Activated CD8-positive, alpha-beta T cell treated with anti-CD3 and anti-CD28 coated beads, Interleukin-2, amount 10 ng/mL, durations not matched to agents 7 days and 5 days (primary cell): ENCODE data around the gene SGSH. TPM values are rescaled to one million over a fixed set of nuclear protein-coding genes. Genes with fewer than 3 reads are reported as not detected.
A peak's percentile ranks its signal among the peaks of the same experiment; 100 is the strongest.

Experiments used
- ATAC-seq: fragments of 150-1000 bp; cut with Tn5 transposase; one replicate; pipeline ENCODE4 v1.10.0; 2021; ENCODE audit warnings: moderate library complexity
- CTCF ChIA-PET: fragments of 350-600 bp; sonication (Branson Sonifier 250); formaldehyde crosslinking; loops from one replicate; lab custom pipeline; 2021; ENCODE audit warnings: antibody characterized with exemption; lab: Charles Lee
- POLR2A ChIA-PET: fragments of 350-600 bp; sonication (Branson Sonifier 250); formaldehyde crosslinking; loops from one replicate; lab custom pipeline; 2021; ENCODE audit warnings: antibody characterized with exemption; lab: Charles Lee
- DNase-seq: peaks from one replicate; pipeline ENCODE4 v3.0.0-alpha.2; 2020
- H3K27ac Mint-ChIP-seq: one replicate; pipeline ENCODE4 v1.8.0; 2021; ENCODE audit warnings: mild to moderate bottlenecking, mixed read lengths
- H3K27me3 Mint-ChIP-seq: one replicate; pipeline ENCODE4 v1.8.0; 2021; ENCODE audit warnings: low read depth, mixed read lengths
- H3K36me3 Mint-ChIP-seq: one replicate; pipeline ENCODE4 v1.8.0; 2021; ENCODE audit warnings: low read depth, mixed read lengths
- H3K4me1 Mint-ChIP-seq: one replicate; pipeline ENCODE4 v1.8.0; 2021; ENCODE audit warnings: low read depth, mixed read lengths
- H3K4me3 Mint-ChIP-seq: one replicate; pipeline ENCODE4 v1.8.0; 2021; ENCODE audit warnings: mild to moderate bottlenecking, mixed read lengths
- H3K9me3 Mint-ChIP-seq: one replicate; pipeline ENCODE4 v1.8.0; 2022; ENCODE audit warnings: mixed read lengths; ENCODE audit not compliant: insufficient read depth
- total RNA-seq, 2 experiments: library from RNA; stranded (reverse); gene quantifications; one replicate each; pipeline ENCODE4 v1.2.3, GENCODE V29; 2021

The SGSH gene
- total RNA-seq, 2 experiments from 2014 or later = 6.9 to 8.2 TPM

DNA sequence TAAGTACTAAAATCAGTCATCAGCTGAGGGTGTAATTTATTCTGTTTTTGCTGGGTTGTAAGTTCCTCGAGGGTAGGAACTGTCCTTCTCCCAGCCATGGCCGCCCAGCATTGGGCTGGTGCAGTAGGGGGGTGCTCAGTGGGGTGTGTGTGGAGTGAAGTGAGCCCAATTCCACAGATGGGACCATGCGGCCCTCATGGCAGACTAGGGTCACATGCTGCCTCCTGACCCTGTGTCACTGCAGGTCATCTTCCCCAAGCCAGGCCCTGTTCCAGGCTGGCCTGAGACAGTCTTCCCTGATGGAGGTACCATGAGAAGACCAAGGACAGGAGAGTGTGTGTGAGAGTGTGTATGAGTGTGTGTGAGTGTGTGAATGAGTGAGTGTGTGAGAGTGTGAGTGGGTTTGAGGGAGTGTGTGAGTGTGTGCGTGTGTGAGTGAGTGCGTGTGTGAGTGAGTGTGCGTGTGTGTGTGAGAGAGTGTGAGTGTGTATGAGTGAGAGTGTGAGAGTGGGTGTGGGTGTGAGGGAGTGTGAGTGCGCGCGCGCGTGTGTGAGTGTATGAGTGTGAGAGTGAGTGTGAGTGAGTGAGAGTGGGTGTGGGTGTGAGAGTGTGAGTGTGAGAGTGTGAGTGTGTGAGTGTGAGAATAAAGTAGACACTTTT, 3.8 kb upstream of the SGSH start:
- H3K4me1 Mint-ChIP-seq = peaks cover 11% of the 10 kb centered on the region
- CTCF ChIA-PET = no interaction called here
- ATAC-seq = no peak
- no peak overlapping the region for H3K4me3 Mint-ChIP-seq
- peaks cover 3% of the 10 kb centered on the region for H3K27me3 Mint-ChIP-seq
- no peak for DNase-seq
- H3K9me3 Mint-ChIP-seq = no peaks in the 10 kb centered on the region
- no peaks in the 10 kb centered on the region for H3K36me3 Mint-ChIP-seq
- no peak overlapping the region for H3K27ac Mint-ChIP-seq
- POLR2A ChIA-PET = no interaction called here

GRCh38 chr17:80223142-80223815, 3.1 kb upstream of the SGSH start:
- ChIA-PET POLR2A (no interaction called here), CTCF (no interaction called here)
- Mint-ChIP-seq H3K27me3 (peaks cover 3% of the 10 kb centered on the region), H3K27ac (no peak overlapping the region), H3K9me3 (no peaks in the 10 kb centered on the region), H3K36me3 (no peaks in the 10 kb centered on the region), H3K4me3 (no peak overlapping the region), H3K4me1 (peaks cover 17% of the 10 kb centered on the region)
- ATAC-seq (no peak), DNase-seq (no peak)

DNA sequence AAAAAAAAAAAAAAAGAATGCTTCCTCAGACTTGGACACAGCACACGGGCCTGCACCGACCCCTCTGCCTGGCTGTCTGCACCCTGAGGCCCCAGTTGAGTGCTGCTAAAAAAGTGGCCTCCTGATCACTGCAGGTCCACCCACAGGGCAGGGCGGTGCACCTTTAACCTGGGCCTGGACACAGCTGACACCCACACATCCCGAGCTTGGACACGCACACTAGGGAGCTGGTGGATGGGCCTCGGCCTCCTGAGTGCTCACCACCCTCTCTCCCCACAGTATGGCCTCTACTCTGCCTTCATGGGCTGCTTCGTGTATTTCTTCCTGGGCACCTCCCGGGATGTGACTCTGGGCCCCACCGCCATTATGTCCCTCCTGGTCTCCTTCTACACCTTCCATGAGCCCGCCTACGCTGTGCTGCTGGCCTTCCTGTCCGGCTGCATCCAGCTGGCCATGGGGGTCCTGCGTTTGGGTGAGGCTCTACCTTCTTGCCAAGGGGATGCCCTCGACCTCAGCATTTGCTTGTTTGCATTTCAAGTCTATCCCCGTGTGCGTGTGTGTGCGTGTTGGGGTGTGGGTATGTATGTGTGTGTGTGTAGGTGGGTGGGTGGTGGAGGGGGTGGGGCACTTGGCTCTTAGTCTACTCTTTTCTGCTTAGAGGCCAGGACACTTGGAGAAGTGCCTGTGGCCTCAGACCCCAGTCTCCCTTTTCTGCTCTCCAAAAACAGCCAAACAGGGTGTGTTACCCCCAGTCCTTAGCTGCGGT, 2.4 kb upstream of the SGSH start:
- Mint-ChIP-seq H3K27ac (no peak overlapping the region), H3K4me1 (peaks cover 17% of the 10 kb centered on the region), H3K9me3 (no peaks in the 10 kb centered on the region), H3K27me3 (peaks cover 3% of the 10 kb centered on the region), H3K36me3 (no peaks in the 10 kb centered on the region), H3K4me3 (no peak overlapping the region)
- ChIA-PET CTCF (no interaction called here), POLR2A (interaction anchor here (0.6 kb wide), 1 partner anchor 10 kb away, joined by 3 read pairs; no protein-coding TSS in a partner anchor)
- no peak for DNase-seq
- ATAC-seq = no peak

DNA sequence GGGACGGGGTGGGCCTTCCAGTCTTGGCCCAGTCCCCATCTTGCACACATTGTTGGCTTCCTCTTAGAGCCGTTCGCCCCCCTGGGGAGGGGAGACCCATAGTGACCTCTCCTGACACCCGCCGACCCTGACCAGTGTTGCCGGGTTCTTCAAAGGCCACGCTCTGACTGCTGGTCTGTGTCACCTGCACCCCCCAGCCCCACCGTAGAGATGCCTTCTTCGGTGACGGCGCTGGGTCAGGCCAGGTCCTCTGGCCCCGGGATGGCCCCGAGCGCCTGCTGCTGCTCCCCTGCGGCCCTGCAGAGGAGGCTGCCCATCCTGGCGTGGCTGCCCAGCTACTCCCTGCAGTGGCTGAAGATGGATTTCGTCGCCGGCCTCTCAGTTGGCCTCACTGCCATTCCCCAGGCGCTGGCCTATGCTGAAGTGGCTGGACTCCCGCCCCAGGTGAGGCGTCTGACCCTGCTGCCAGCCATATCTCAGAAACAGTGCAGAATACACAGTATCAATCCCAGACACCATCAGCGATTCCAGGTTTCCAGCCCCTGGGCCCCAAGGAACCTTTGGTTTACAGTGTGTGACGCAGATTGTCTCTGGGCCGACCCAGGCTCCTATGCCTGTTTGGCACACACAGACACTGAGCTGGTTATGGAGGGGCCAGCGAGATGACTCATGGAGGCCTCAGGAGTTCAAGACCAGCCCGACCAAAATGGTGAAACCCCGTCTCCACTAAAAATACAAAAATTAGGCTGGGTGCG, 1.4 kb upstream of the SGSH start:
- H3K9me3 Mint-ChIP-seq = no peaks in the 10 kb centered on the region
- peaks cover 17% of the 10 kb centered on the region for H3K4me1 Mint-ChIP-seq
- DNase-seq (no peak), ATAC-seq (no peak)
- no peak overlapping the region for H3K27ac Mint-ChIP-seq
- H3K27me3 Mint-ChIP-seq = peaks cover 3% of the 10 kb centered on the region
- H3K36me3 Mint-ChIP-seq = no peaks in the 10 kb centered on the region
- CTCF ChIA-PET = no interaction called here
- POLR2A ChIA-PET = interaction anchor here (0.6 kb wide), 1 partner anchor 9 kb away, joined by 3 read pairs; no protein-coding TSS in a partner anchor
- peak overlapping the region; percentile 2 for H3K4me3 Mint-ChIP-seq

DNA sequence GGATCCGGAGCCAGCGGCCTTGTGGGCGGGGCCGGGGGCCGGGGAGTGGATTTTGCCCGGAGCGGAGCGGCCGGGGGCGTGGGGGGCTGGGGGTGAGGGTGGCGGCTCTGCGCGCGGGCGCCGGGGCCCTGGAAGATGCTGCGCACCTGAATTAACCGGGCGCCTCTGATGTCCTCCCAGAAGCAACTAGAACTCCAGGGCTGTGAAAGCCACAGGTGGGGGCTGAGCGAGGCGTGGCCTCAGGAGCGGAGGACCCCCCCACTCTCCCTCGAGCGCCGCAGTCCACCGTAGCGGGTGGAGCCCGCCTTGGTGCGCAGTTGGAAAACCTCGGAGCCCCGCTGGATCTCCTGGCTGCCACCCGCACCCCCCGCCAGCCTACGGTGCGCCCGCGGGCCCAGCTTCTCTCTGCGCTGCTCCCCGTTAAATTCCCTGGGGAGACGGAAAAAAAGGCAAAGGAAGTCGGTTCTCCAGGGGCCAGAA, 643 bp upstream of the SGSH start:
- ChIA-PET POLR2A (interaction anchor here (0.6 to 1.9 kb wide), 2 partner anchors 9 to 33 kb away, joined by 3 to 4 read pairs; no protein-coding TSS in a partner anchor), CTCF (no interaction called here)
- no peak overlapping the region for H3K27ac Mint-ChIP-seq
- H3K36me3 Mint-ChIP-seq = no peaks in the 10 kb centered on the region
- H3K27me3 Mint-ChIP-seq = peaks cover 3% of the 10 kb centered on the region
- H3K9me3 Mint-ChIP-seq = no peaks in the 10 kb centered on the region
- H3K4me3 Mint-ChIP-seq = peak overlapping the region; percentile 22
- ATAC-seq = no peak
- no peak for DNase-seq
- H3K4me1 Mint-ChIP-seq = peaks cover 17% of the 10 kb centered on the region

- no peaks in the 10 kb centered on the region for H3K9me3 Mint-ChIP-seq
- ATAC-seq (peak; percentile 45), DNase-seq (no peak)
- CTCF ChIA-PET = no interaction called here
- peak overlapping the region; percentile 79 for H3K4me3 Mint-ChIP-seq
- POLR2A ChIA-PET = interaction anchor here (0.7 to 1.9 kb wide), 6 partner anchors 10 to 235 kb away, joined by 3 to 6 read pairs (median 4); partner anchors contain the start of gene GAA
- H3K27ac Mint-ChIP-seq = peak overlapping the region; percentile 81
- H3K27me3 Mint-ChIP-seq = peaks cover 3% of the 10 kb centered on the region
- peaks cover 17% of the 10 kb centered on the region for H3K4me1 Mint-ChIP-seq
- H3K36me3 Mint-ChIP-seq = no peaks in the 10 kb centered on the region
These were observed 425 bp downstream of the SGSH start for GRCh38 chr17:80219763-80220053.

DNA sequence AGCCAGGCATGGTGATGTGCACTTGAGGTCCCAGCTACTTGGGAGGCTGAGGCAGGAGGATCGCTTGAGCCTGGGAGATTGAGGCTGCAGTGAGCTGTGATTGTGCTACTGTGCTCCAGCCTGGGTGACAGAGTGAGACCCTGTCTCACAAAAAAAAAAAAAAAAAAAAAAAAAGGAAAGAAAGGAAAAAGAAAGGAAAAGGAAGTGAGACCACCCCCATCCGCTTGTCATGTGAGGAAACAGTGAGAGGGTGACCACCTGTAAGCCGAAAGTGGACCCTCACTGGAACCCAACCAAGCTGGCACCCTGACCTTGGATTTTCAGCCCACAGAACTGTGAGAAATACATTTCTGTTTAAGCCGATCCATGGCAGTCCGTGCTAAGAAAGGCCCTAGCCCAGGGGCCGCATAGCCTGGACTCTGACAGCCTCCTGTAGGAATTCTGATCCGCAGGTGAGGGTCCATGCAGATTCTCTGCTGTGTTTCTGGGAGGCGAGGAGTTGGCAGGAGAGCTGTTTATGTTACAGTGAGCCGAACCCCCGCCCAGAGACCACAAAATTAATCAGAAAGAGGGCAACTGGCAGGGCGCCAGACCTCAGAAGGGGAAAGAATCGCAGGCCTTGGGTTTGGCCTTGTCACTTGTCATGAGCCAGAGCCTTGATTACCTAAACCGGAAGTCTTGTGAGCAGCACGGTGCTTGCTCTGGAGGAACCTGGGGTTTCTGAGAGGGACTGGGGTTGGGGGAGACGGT, 945 bp downstream of the SGSH start:
- H3K27me3 Mint-ChIP-seq = peaks cover 3% of the 10 kb centered on the region
- peak; percentile 92 for DNase-seq
- ChIA-PET CTCF (no interaction called here), POLR2A (interaction anchor here (0.6 to 1.9 kb wide), 8 partner anchors 11 to 235 kb away, joined by 3 to 6 read pairs (median 4); partner anchors contain the start of gene GAA)
- no peaks in the 10 kb centered on the region for H3K9me3 Mint-ChIP-seq
- peak; percentile 87 for ATAC-seq
- H3K27ac Mint-ChIP-seq = peak overlapping the region; percentile 81
- peak overlapping the region; percentile 79 for H3K4me3 Mint-ChIP-seq
- no peaks in the 10 kb centered on the region for H3K36me3 Mint-ChIP-seq
- H3K4me1 Mint-ChIP-seq = peaks cover 17% of the 10 kb centered on the region

DNA sequence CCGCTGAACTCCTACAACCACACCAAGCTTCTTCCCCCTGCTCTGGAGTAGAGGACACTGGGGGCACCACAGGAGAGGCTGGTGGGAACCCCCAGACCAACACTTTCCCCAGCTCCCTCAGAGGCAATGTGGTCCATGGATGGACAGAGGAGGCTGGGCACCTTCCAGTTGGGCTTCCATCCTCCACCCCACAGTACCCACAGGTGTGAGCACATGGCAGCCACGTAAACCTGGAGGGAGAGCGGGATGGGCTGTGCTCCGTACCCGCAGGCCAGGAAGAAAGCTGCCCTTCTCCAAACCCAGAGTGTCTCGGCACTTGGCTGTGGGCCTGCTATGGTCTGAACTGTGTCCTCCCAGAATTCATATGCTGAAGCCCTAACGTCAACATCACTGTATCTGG, 1.7 kb downstream of the SGSH start:
- Mint-ChIP-seq H3K9me3 (no peaks in the 10 kb centered on the region), H3K27ac (no peak overlapping the region), H3K36me3 (no peaks in the 10 kb centered on the region), H3K4me3 (peak overlapping the region; percentile 79), H3K27me3 (peaks cover 3% of the 10 kb centered on the region), H3K4me1 (peaks cover 18% of the 10 kb centered on the region)
- DNase-seq (no peak), ATAC-seq (no peak)
- CTCF ChIA-PET = no interaction called here
- POLR2A ChIA-PET = interaction anchor here (1.0 to 1.8 kb wide), 2 partner anchors 52 to 72 kb away, joined by 3 to 5 read pairs; no protein-coding TSS in a partner anchor

DNA sequence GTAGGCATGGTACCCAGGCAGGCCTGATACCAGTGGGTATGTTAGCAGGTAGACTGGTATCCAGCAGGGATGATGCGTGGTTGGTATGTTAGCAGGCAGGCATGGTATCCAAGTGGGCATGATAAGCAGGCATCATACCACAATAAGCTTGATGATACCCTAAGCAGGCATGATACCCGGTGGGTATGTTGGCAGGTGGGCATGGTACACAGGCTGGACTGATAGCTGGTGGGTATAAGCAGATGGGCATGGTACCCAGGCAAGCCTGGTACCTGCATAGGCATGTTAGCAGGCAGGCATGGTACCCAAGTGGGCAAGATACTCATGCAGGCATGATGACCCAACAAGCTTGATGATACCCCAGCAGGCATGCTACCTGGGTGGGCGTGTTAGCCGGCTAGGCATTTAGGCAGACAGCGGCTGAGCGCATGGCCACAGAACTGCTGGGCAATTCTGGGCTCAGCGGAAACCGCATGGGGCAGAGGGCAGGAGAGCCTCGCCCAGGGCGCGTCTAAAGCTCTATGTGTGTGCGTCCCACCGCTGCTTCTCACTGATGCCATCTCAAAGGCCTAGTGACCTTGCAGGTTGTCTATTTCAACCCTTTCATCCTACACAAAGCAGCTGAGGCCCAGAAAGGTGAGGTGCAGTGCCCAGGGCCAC, 2.3 kb downstream of the SGSH start:
- Mint-ChIP-seq H3K36me3 (no peaks in the 10 kb centered on the region), H3K27me3 (peaks cover 3% of the 10 kb centered on the region), H3K9me3 (no peaks in the 10 kb centered on the region), H3K4me1 (peaks cover 23% of the 10 kb centered on the region), H3K27ac (no peak overlapping the region), H3K4me3 (no peak overlapping the region)
- DNase-seq (no peak), ATAC-seq (no peak)
- CTCF ChIA-PET = no interaction called here
- POLR2A ChIA-PET = interaction anchor here (0.9 to 1.0 kb wide), 2 partner anchors 45 to 72 kb away, joined by 3 read pairs; no protein-coding TSS in a partner anchor
